Hindlimb muscle (tissue), 1 donor: ENCODE measurements around the gene SCARB1. TPM values are rescaled to one million over a fixed set of nuclear protein-coding genes. Genes with fewer than 3 reads are reported as not detected.
A peak's percentile ranks its signal among the peaks of the same experiment; 100 is the strongest.

ENCODE experiments used
- DNase-seq: peaks from one replicate; pipeline ENCODE4 v3.0.0-alpha.2; 2013
- polyA plus RNA-seq: library from polyadenylated mRNA; unstranded; fragments of 120-200 nt; gene quantifications from one replicate; pipeline ENCODE4 v1.2.1, GENCODE V29; 2013; ENCODE audit not compliant: insufficient read length

SCARB1 gene
- polyA plus RNA-seq, 1 donor: 25.1 TPM

- no peak for DNase-seq
Observed at GRCh38 chr12:124819080-124819479, 44.6 kb downstream of the SCARB1 start.

GRCh38 chr12:124817076-124818000 is 46.3 kb downstream of the SCARB1 start:
- DNase-seq: no peak

GRCh38 chr12:124816295-124816854 is 47.3 kb downstream of the SCARB1 start:
- DNase-seq: no peak

GRCh38 chr12:124814741-124815613 is 48.7 kb downstream of the SCARB1 start:
- no peak for DNase-seq

GRCh38 chr12:124813782-124814181 is 49.9 kb downstream of the SCARB1 start:
- no peak for DNase-seq

- DNase-seq: no peak
Observed at GRCh38 chr12:124812979-124813378, 50.7 kb downstream of the SCARB1 start.

GRCh38 chr12:124812356-124812755 is 51.3 kb downstream of the SCARB1 start:
- DNase-seq: no peak

GRCh38 chr12:124811633-124812032 is 52.0 kb downstream of the SCARB1 start:
- no peak for DNase-seq

- no peak for DNase-seq
Observed at GRCh38 chr12:124809878-124810277, 53.8 kb downstream of the SCARB1 start.

- DNase-seq: no peak
Observed at GRCh38 chr12:124809391-124809790, 54.3 kb downstream of the SCARB1 start.

GRCh38 chr12:124808272-124808671 is 55.4 kb downstream of the SCARB1 start:
- DNase-seq: no peak

GRCh38 chr12:124805876-124806668 is 57.6 kb downstream of the SCARB1 start:
- no peak for DNase-seq

- no peak for DNase-seq
Observed at GRCh38 chr12:124805050-124805449, 58.6 kb downstream of the SCARB1 start.

- DNase-seq: peak; percentile 45
Observed at GRCh38 chr12:124804011-124804621, 59.5 kb downstream of the SCARB1 start.

GRCh38 chr12:124802361-124802760 is 61.3 kb downstream of the SCARB1 start:
- DNase-seq: no peak

- no peak for DNase-seq
Observed at GRCh38 chr12:124800506-124800905, 63.2 kb downstream of the SCARB1 start.

- no peak for DNase-seq
Observed at GRCh38 chr12:124797321-124797720, 66.3 kb downstream of the SCARB1 start.

- no peak for DNase-seq
Observed at GRCh38 chr12:124796303-124796960, 67.2 kb downstream of the SCARB1 start.

- no peak for DNase-seq
Observed at GRCh38 chr12:124795081-124795948, 68.3 kb downstream of the SCARB1 start.

- DNase-seq: no peak
Observed at GRCh38 chr12:124792961-124793441, 70.7 kb downstream of the SCARB1 start.
